H1 (cell line): ENCODE measurements around the gene NLRX1. TPM values are rescaled to one million over a fixed set of nuclear protein-coding genes. Genes with fewer than 3 reads are reported as not detected.

Experiments
- CHD2 ChIP-seq: IDR thresholded peaks from 2 replicates; pipeline ENCODE4 v1.6.1; 2012; ENCODE audit warnings: low read length, improper control_type of control experiment
- KDM5A ChIP-seq: fragments of 200-600 bp; IDR thresholded peaks from 2 replicates; pipeline ENCODE4 v1.7.1; 2012; ENCODE audit warnings: mild to moderate bottlenecking, low read length, inconsistent platforms, mixed read lengths
- POLR2A ChIP-seq, 2 experiments: IDR thresholded peaks; 1 replicate in 1 of 2; 2 replicates in 1 of 2; pipeline ENCODE4 v1.6.1; 2011; ENCODE audit warnings: low read depth in 2 of 2, low read length in 2 of 2, mild to moderate bottlenecking in 2 of 2; ENCODE audit errors: control extremely low read depth in 1 of 2
- RFX5 ChIP-seq: IDR thresholded peaks from 2 replicates; pipeline ENCODE4 v1.6.1; 2011; ENCODE audit warnings: low read depth, low read length, improper control_type of control experiment, borderline replicate concordance
- SIX5 ChIP-seq: IDR thresholded peaks from 2 replicates; pipeline ENCODE4 v1.6.1; 2011; ENCODE audit warnings: mild to moderate bottlenecking, low read depth, low read length
- polyA plus RNA-seq, 7 experiments: library from polyadenylated mRNA; depleted of rRNA in 3 of 7; stranded (reverse) in 5 of 7; unstranded in 2 of 7; fragments of >200 nt in 5 of 7; fragments of 200-250 nt in 2 of 7; gene quantifications; 1 replicate in 5 of 7; 2 replicates in 1 of 7; 4 replicates in 1 of 7; pipeline versions ENCODE4 v1.2.1 to v1.2.3, GENCODE V29; 2011 to 2013; ENCODE audit warnings: missing spikeins in 2 of 7, mixed read lengths in 2 of 7
- total RNA-seq: library from RNA; stranded (reverse); fragmentation: NEBNext Ultra II Directional; extraction: Animal tissue kit (Norgen Biotek cat#: 25700); gene quantifications from 2 replicates; pipeline ENCODE4 v1.2.1, GENCODE V29; 2021

NLRX1 gene
- total and polyA plus RNA-seq, 2 of the 8 experiments (the other 6 are each of a cell fraction or from before 2014, with no cell fraction given): 13.2 to 18.6 TPM

DNA sequence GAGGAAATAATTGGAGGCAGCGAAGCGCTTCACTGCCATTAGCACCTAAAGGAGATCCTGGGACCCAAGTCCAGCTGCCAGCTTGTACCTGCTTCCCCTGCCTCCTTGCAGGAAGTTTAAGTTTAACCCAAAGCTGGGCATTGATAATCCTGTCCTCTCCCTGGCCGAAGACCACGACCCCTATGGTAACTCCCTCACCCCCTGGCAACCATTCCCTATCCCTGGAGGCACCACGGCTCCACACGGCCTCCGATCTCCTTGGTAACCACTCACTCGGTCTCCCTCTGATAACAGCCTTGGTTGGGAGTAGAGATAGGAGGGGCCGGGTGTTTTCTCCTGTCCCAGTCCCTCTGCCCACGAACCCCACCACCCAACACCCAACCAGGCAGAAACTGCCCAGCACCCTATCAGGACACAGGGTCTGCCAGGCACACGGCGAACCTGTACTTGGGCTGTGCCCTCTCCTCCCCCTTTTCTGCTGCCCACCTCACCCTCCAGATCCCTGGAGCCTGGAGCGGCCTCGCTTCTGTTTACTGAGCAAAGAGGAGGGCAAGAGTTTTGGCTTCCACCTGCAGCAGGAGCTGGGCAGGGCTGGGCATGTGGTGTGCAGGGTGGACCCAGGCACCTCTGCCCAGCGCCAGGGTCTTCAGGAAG, 17.6 kb downstream of the NLRX1 start (continued):
- no peak for TF ChIP-seq POLR2A (IDR thresholded peaks at IDR 0.05; ENCODE audit: control extremely low read depth in 1 of 2, low read depth in 2 of 2, low read length in 2 of 2)
- no peak for TF ChIP-seq CHD2
- no peak for TF ChIP-seq RFX5
- no peak for TF ChIP-seq SIX5
- TF ChIP-seq KDM5A: no peak
